SK-N-SH (cell line): ENCODE measurements around the gene RNLS.

Experiments used
- CTCF ChIP-seq: fragments of 200-600 bp; sonication (generic); IDR thresholded peaks from 2 replicates; pipeline ENCODE4 v1.6.1; 2017; ENCODE audit warnings: antibody characterized with exemption, mild to moderate bottlenecking, moderate library complexity
- EZH2phosphoT487 ChIP-seq: fragments of 200-600 bp; sonication (generic); IDR thresholded peaks from 2 replicates; pipeline ENCODE4 v1.6.1; 2017; ENCODE audit warnings: low read depth, mixed run types, mild to moderate bottlenecking, antibody characterized with exemption, moderate library complexity, borderline replicate concordance
- FOXJ3 ChIP-seq: sonication (generic); formaldehyde crosslinking; IDR thresholded peaks from 2 replicates; pipeline ENCODE4 v1.5.1; 2020; ENCODE audit warnings: mild to moderate bottlenecking, missing genetic modification reagents
- FOXM1 ChIP-seq: IDR thresholded peaks from 2 replicates; pipeline ENCODE4 v1.4.0; 2012; ENCODE audit warnings: low read depth, mild to moderate bottlenecking
- GATA2 ChIP-seq: sonication (generic); formaldehyde crosslinking; IDR thresholded peaks from 2 replicates; pipeline ENCODE4 v1.5.0; 2020; ENCODE audit warnings: mild to moderate bottlenecking, missing genetic modification reagents
- JUND ChIP-seq: IDR thresholded peaks from 2 replicates; pipeline ENCODE4 v1.4.0; 2012
- MAX ChIP-seq: IDR thresholded peaks from 2 replicates; pipeline ENCODE4 v1.4.0; 2012; ENCODE audit warnings: low read depth
- PBX3 ChIP-seq: IDR thresholded peaks from 2 replicates; pipeline ENCODE4; 2012
- POLR2AphosphoS5 ChIP-seq: IDR thresholded peaks from 2 replicates; pipeline ENCODE4 v1.6.1; 2012; ENCODE audit warnings: low read depth, low read length
- RAD21 ChIP-seq: IDR thresholded peaks from 2 replicates; pipeline ENCODE4 v1.6.1; 2012; ENCODE audit warnings: mild to moderate bottlenecking, low read length
- RFX5 ChIP-seq: IDR thresholded peaks from 2 replicates; pipeline ENCODE4 v1.6.1; 2012; ENCODE audit warnings: mild to moderate bottlenecking, improper control_type of control experiment, low read length
- SIN3A ChIP-seq: IDR thresholded peaks from 2 replicates; pipeline ENCODE4 v1.6.1; 2012; ENCODE audit warnings: low read depth, mild to moderate bottlenecking, low read length, moderate library complexity, borderline replicate concordance
- SMC3 ChIP-seq: IDR thresholded peaks from 2 replicates; pipeline ENCODE4 v1.6.1; 2012; ENCODE audit warnings: low read depth, low read length, improper control_type of control experiment

GRCh38 chr10:88531392-88532052 is 51.6 kb downstream of the RNLS start:
- TF ChIP-seq CTCF (no peak), RAD21 (no peak), POLR2AphosphoS5 (no peak), SMC3 (no peak), MAX (no peak), EZH2phosphoT487 (no peak), SIN3A (no peak), RFX5 (no peak), FOXJ3 (no peak), FOXM1 (no peak), PBX3 (no peak), GATA2 (no peak), JUND (no peak)
